ENCODE data around the gene TTLL11.

Gene TTLL11

DNA sequence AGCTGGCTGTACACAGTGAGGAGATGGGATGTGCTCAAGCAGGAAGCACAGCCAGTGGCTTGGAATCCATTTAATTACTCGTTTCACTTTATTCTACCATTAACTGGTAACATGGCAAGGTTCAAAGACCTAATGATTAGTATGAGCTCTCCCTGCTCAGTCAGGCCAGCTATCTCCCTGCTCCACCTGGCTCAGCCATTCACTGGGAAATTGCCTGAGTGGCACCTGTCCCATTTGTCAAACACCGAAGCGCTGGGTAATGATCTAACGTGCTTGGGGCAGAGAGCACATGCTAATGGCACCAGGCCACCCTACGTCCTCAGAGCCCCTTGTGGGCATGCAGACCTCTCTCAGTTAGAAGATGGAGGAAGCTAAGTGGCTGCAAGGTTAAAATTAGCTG, 162.2 kb downstream of the TTLL11 start:
- H3K27ac ChIP-seq, result no peak overlapping the region
- no peak for TF ChIP-seq ZFX (IDR thresholded peaks at IDR 0.05)
- TF ChIP-seq, protein P1, sequence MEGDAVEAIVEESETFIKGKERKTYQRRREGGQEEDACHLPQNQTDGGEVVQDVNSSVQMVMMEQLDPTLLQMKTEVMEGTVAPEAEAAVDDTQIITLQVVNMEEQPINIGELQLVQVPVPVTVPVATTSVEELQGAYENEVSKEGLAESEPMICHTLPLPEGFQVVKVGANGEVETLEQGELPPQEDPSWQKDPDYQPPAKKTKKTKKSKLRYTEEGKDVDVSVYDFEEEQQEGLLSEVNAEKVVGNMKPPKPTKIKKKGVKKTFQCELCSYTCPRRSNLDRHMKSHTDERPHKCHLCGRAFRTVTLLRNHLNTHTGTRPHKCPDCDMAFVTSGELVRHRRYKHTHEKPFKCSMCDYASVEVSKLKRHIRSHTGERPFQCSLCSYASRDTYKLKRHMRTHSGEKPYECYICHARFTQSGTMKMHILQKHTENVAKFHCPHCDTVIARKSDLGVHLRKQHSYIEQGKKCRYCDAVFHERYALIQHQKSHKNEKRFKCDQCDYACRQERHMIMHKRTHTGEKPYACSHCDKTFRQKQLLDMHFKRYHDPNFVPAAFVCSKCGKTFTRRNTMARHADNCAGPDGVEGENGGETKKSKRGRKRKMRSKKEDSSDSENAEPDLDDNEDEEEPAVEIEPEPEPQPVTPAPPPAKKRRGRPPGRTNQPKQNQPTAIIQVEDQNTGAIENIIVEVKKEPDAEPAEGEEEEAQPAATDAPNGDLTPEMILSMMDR (conservative IDR thresholded peaks at IDR 0.05), result no peak

DNA sequence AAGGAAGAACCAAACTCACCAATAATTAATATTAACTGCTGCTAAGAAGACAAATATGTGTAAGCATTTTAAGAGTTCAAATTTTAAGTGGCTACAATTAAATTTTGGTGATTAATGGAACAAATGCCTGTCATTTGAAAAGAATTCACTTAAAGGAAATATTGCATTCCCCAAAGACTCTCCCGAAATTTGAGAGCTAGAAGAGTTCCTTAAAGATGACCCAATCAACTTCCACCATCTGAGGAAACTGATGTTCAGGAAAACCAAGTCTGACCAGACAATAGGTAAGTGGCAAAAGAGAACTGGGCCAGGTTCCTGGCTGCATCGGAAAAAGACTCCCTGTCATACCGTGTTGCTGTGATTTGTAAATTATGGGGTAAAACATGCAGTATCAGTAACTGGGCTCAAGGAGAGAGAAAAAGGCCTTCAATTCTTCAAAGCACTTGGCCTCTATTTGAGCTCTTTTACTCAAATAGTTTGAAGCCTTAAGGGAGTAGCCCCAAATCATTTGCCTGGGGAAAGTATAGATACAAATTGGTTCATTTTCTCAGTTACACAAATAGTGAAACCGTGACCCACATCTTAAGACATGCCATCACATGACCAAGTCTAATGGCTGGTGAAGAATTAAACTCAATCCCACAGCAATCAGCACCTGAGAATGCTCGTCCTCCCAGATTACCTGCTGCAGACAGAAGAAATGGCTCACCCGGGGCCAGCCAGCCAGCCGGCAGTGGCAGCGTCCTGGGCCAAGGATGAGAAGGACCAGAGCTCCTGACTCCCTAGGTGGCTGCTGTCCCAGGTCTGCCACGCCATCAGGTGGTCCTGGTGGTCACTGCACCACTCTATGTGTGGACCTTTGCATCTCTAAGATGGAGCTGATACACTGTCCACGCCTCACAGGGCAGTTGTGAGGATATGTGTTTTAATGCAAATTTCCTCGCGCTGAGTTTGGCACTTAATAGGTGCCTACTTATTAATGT, 162.9 kb downstream of the TTLL11 start:
- H3K27ac ChIP-seq, result no peak overlapping the region
- TF ChIP-seq, protein P1 (conservative IDR thresholded peaks at IDR 0.05), result no peak
- no peak for TF ChIP-seq ZFX (IDR thresholded peaks at IDR 0.05)

DNA sequence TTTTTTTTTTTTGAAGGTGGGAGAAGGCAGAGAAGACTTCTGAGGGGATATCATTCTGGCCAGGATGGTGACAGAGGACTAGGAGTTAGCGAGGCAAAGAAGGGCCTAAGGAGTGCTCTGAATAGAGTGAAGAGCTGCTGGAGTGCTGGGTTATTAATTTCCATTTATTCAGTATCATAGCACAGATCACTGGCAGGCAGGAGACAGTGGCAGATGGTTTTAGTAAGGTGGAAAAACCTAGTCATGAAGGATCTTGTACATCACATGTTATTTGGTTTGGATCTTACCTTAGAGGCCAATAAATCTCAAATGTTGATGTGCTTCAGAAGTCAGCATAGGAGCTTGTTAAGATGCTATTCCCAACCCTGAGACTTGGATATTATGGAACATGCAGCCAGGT, 165.5 kb downstream of the TTLL11 start:
- H3K27ac ChIP-seq, result no peak overlapping the region
- TF ChIP-seq, protein P1 (conservative IDR thresholded peaks at IDR 0.05), result no peak
- no peak for TF ChIP-seq ZFX (IDR thresholded peaks at IDR 0.05)

- no peak overlapping the region for H3K27ac ChIP-seq
- TF ChIP-seq ZFX (IDR thresholded peaks at IDR 0.05), result no peak
- TF ChIP-seq, protein P1 (conservative IDR thresholded peaks at IDR 0.05), result no peak
Measured at GRCh38 chr9:121927081-121927480, 166.0 kb downstream of the TTLL11 start.

DNA sequence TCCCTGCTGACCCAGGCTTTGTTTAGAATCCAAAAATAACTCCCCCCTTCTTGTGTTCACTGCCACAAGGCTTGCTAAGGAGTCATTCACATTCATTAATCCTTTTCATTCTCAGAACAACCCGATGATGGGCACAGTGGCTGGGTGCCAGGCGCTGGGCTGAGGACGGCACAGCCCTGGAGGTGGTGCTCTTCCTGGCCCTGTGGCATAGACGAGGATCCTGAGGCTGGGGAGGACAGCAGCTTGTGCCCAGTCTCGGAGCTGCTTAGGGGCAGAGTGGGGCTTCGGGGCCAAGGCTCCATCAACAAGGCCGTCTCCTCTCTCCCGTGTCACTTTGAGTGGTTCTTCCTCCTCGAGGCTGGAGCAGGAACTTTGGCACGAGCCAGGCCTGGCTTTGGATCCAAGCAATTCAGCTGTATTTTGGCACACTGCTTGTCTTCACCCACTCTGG, 166.7 kb downstream of the TTLL11 start:
- no peak overlapping the region for H3K27ac ChIP-seq
- no peak for TF ChIP-seq ZFX (IDR thresholded peaks at IDR 0.05)
- TF ChIP-seq, protein P1 (conservative IDR thresholded peaks at IDR 0.05), result no peak

- no peak overlapping the region for H3K27ac ChIP-seq
- TF ChIP-seq, protein P1 (conservative IDR thresholded peaks at IDR 0.05), result no peak
- no peak for TF ChIP-seq ZFX (IDR thresholded peaks at IDR 0.05)
Measured at GRCh38 chr9:121925935-121926334, 167.2 kb downstream of the TTLL11 start.

- no peak for TF ChIP-seq ZFX (IDR thresholded peaks at IDR 0.05)
- TF ChIP-seq, protein P1 (conservative IDR thresholded peaks at IDR 0.05), result no peak
- H3K27ac ChIP-seq, result no peak overlapping the region
Measured at GRCh38 chr9:121924700-121925099, 168.4 kb downstream of the TTLL11 start.

All from C4-2B (cell line).